ENCODE results near the gene KIAA0586. TPM values are rescaled to one million over a fixed set of nuclear protein-coding genes. Genes with fewer than 3 reads are reported as not detected.

Gene KIAA0586
- total RNA-seq, 1 donor, result 17.7 TPM

- Histone ChIP-seq H3K4me1 (ENCODE audit: insufficient read depth, low read length) (no peaks in the 10 kb centered on the region), H3K9me3 (ENCODE audit: low read depth, low read length) (no peaks in the 10 kb centered on the region), H3K36me3 (ENCODE audit: insufficient read depth, low read length) (no peaks in the 10 kb centered on the region), H3K4me2 (ENCODE audit: insufficient read depth, low read length) (no peak overlapping the region), H4K20me1 (ENCODE audit: insufficient read depth, low read length) (no peaks in the 10 kb centered on the region), H3K79me2 (ENCODE audit: insufficient read depth, low read length) (no peaks in the 10 kb centered on the region), H3K4me3 (ENCODE audit: insufficient read depth, low read length) (no peak overlapping the region), H2AFZ (ENCODE audit: low read length) (no peak overlapping the region), H3K27me3 (ENCODE audit: insufficient read depth, low read length) (no peaks in the 10 kb centered on the region), H3K27ac (ENCODE audit: low read depth, low read length) (no peak overlapping the region)
- no peak for TF ChIP-seq CTCF (IDR thresholded peaks at IDR 0.05; ENCODE audit: extremely low read depth, low read depth, low read length)
- no peak for DNase-seq (ENCODE audit: insufficient read length, low spot score, missing footprints)
Measured at GRCh38 chr14:58562141-58562540, 134.6 kb downstream of the KIAA0586 start.

GRCh38 chr14:58563978-58564377 is 136.5 kb downstream of the KIAA0586 start:
- Histone ChIP-seq H2AFZ (ENCODE audit: low read length) (no peak overlapping the region), H3K4me3 (ENCODE audit: insufficient read depth, low read length) (no peak overlapping the region), H3K4me1 (ENCODE audit: insufficient read depth, low read length) (no peaks in the 10 kb centered on the region), H4K20me1 (ENCODE audit: insufficient read depth, low read length) (no peaks in the 10 kb centered on the region), H3K79me2 (ENCODE audit: insufficient read depth, low read length) (no peaks in the 10 kb centered on the region), H3K27ac (ENCODE audit: low read depth, low read length) (no peak overlapping the region), H3K36me3 (ENCODE audit: insufficient read depth, low read length) (no peaks in the 10 kb centered on the region), H3K4me2 (ENCODE audit: insufficient read depth, low read length) (no peak overlapping the region), H3K27me3 (ENCODE audit: insufficient read depth, low read length) (no peaks in the 10 kb centered on the region), H3K9me3 (ENCODE audit: low read depth, low read length) (no peaks in the 10 kb centered on the region)
- TF ChIP-seq CTCF (IDR thresholded peaks at IDR 0.05; ENCODE audit: extremely low read depth, low read depth, low read length), result no peak
- peak; percentile 70 for DNase-seq (ENCODE audit: insufficient read length, low spot score, missing footprints)

GRCh38 chr14:58565832-58566231 is 138.3 kb downstream of the KIAA0586 start:
- Histone ChIP-seq H3K4me3 (ENCODE audit: insufficient read depth, low read length) (no peak overlapping the region), H3K4me1 (ENCODE audit: insufficient read depth, low read length) (no peaks in the 10 kb centered on the region), H3K9me3 (ENCODE audit: low read depth, low read length) (no peaks in the 10 kb centered on the region), H3K27ac (ENCODE audit: low read depth, low read length) (no peak overlapping the region), H3K36me3 (ENCODE audit: insufficient read depth, low read length) (no peaks in the 10 kb centered on the region), H2AFZ (ENCODE audit: low read length) (no peak overlapping the region), H3K79me2 (ENCODE audit: insufficient read depth, low read length) (no peaks in the 10 kb centered on the region), H3K4me2 (ENCODE audit: insufficient read depth, low read length) (no peak overlapping the region), H3K27me3 (ENCODE audit: insufficient read depth, low read length) (no peaks in the 10 kb centered on the region), H4K20me1 (ENCODE audit: insufficient read depth, low read length) (no peaks in the 10 kb centered on the region)
- DNase-seq (ENCODE audit: insufficient read length, low spot score, missing footprints), result no peak
- no peak for TF ChIP-seq CTCF (IDR thresholded peaks at IDR 0.05; ENCODE audit: extremely low read depth, low read depth, low read length)

GRCh38 chr14:58566979-58567378 is 139.5 kb downstream of the KIAA0586 start:
- H3K79me2 ChIP-seq (ENCODE audit: insufficient read depth, low read length), result no peaks in the 10 kb centered on the region
- H3K9me3 ChIP-seq (ENCODE audit: low read depth, low read length), result no peaks in the 10 kb centered on the region
- no peak for TF ChIP-seq CTCF (IDR thresholded peaks at IDR 0.05; ENCODE audit: extremely low read depth, low read depth, low read length)
- H3K36me3 ChIP-seq (ENCODE audit: insufficient read depth, low read length), result no peaks in the 10 kb centered on the region
- no peak overlapping the region for H3K4me3 ChIP-seq (ENCODE audit: insufficient read depth, low read length)
- H3K27me3 ChIP-seq (ENCODE audit: insufficient read depth, low read length), result no peaks in the 10 kb centered on the region
- no peak overlapping the region for H3K27ac ChIP-seq (ENCODE audit: low read depth, low read length)
- H2AFZ ChIP-seq (ENCODE audit: low read length), result no peak overlapping the region
- no peak for DNase-seq (ENCODE audit: insufficient read length, low spot score, missing footprints)
- no peak overlapping the region for H3K4me2 ChIP-seq (ENCODE audit: insufficient read depth, low read length)
- H3K4me1 ChIP-seq (ENCODE audit: insufficient read depth, low read length), result no peaks in the 10 kb centered on the region
- no peaks in the 10 kb centered on the region for H4K20me1 ChIP-seq (ENCODE audit: insufficient read depth, low read length)

Data from osteoblast (primary cell).